LHCN-M2 (cell line): ENCODE data around the gene OGG1. TPM values are rescaled to one million over a fixed set of nuclear protein-coding genes. Genes with fewer than 3 reads are reported as not detected.

ENCODE experiments used
- total RNA-seq: library from RNA; depleted of rRNA; stranded (reverse); fragments of >200 nt; gene quantifications from 2 replicates; pipeline ENCODE4 v1.2.3, GENCODE V29; 2014; rRNA removed

OGG1 gene
- total RNA-seq, 1 experiment from 2014 or later = 41.6 TPM

Other genes starting within 250 kb of the OGG1 start
- gene LHFPL4, start 196.1 kb upstream of the OGG1 start, total RNA-seq = not detected in 2 replicates
- gene MTMR14, start 100.4 kb upstream of the OGG1 start, total RNA-seq = 30.8 and 31.1 TPM in 2 replicates
- not detected in 2 replicates for gene CPNE9, start 46.1 kb upstream of the OGG1 start, total RNA-seq
- gene BRPF1, start 18.2 kb upstream of the OGG1 start, total RNA-seq = 16.9 and 22.2 TPM in 2 replicates
- 27.6 and 31.2 TPM in 2 replicates for gene CAMK1, start 20.0 kb downstream of the OGG1 start, total RNA-seq
- gene TADA3, start 42.5 kb downstream of the OGG1 start, total RNA-seq = 140 and 147 TPM in 2 replicates
- gene ARPC4, start 43.1 kb downstream of the OGG1 start, total RNA-seq = 310 and 367 TPM in 2 replicates
- 15.4 and 17.3 TPM in 2 replicates for gene TTLL3, start 60.3 kb downstream of the OGG1 start, total RNA-seq
- 48.0 and 60.2 TPM in 2 replicates for gene RPUSD3, start 94.1 kb downstream of the OGG1 start, total RNA-seq
- gene CIDEC, start 130.3 kb downstream of the OGG1 start, total RNA-seq = not detected in 2 replicates
- gene JAGN1, start 140.7 kb downstream of the OGG1 start, total RNA-seq = 54.1 and 56.5 TPM in 2 replicates
- 1.1 and 1.9 TPM in 2 replicates for gene IL17RE, start 152.9 kb downstream of the OGG1 start, total RNA-seq
- gene IL17RC, start 167.1 kb downstream of the OGG1 start, total RNA-seq = 30.1 and 42.3 TPM in 2 replicates
- 9.9 and 10.4 TPM in 2 replicates for gene CRELD1, start 183.9 kb downstream of the OGG1 start, total RNA-seq
- 1.4 and 2.5 TPM in 2 replicates for gene PRRT3, start 202.5 kb downstream of the OGG1 start, total RNA-seq
- 82.7 and 126 TPM in 2 replicates for gene EMC3, start 236.9 kb downstream of the OGG1 start, total RNA-seq